GM23248 (cell line): Measurements from ENCODE around the gene GGCX. TPM values are rescaled to one million over a fixed set of nuclear protein-coding genes. Genes with fewer than 3 reads are reported as not detected.
A peak's percentile ranks its signal among the peaks of the same experiment; 100 is the strongest.
"Not testable (repeated sequence)": the region's sequence is repeated elsewhere in the genome, so short reads cannot be mapped to it uniquely, and the experiment has no call there.

ENCODE experiments used
- DNase-seq: peaks from one replicate; pipeline ENCODE4 v3.0.0-alpha.2; 2015
- H2AFZ ChIP-seq: fragments of 200-600 bp; sonication (generic); 2 replicates; pipeline ENCODE4 v1.6.1; 2016; ENCODE audit warnings: antibody characterized with exemption
- H3F3A ChIP-seq: fragments of 200-600 bp; sonication (generic); 2 replicates; pipeline ENCODE4 v1.6.1; 2016; ENCODE audit warnings: mild to moderate bottlenecking, antibody characterized with exemption, mixed run types; ENCODE audit not compliant: insufficient read depth
- H3K27ac ChIP-seq: fragments of 200-600 bp; sonication (generic); 2 replicates; pipeline ENCODE4 v1.5.1; 2016; ENCODE audit warnings: mild to moderate bottlenecking
- H3K27me3 ChIP-seq: fragments of 200-600 bp; sonication (generic); replicated peaks from 2 replicates; pipeline ENCODE4 v1.6.1; 2016; ENCODE audit warnings: mild to moderate bottlenecking; ENCODE audit not compliant: insufficient read depth
- H3K36me3 ChIP-seq: fragments of 200-600 bp; sonication (generic); 2 replicates; pipeline ENCODE4 v1.6.1; 2016; ENCODE audit warnings: low read depth, mild to moderate bottlenecking
- H3K4me1 ChIP-seq: fragments of 200-600 bp; sonication (generic); 2 replicates; pipeline ENCODE4 v1.6.1; 2016; ENCODE audit warnings: mild to moderate bottlenecking; ENCODE audit not compliant: insufficient read depth
- H3K4me2 ChIP-seq: fragments of 200-600 bp; sonication (generic); one replicate; pipeline ENCODE4 v1.6.1; 2016; ENCODE audit warnings: mild to moderate bottlenecking; ENCODE audit not compliant: unreplicated experiment
- H3K4me3 ChIP-seq: fragments of 200-600 bp; sonication (generic); 2 replicates; pipeline ENCODE4 v1.5.1; 2016; ENCODE audit warnings: mild to moderate bottlenecking
- H3K79me2 ChIP-seq: fragments of 200-600 bp; sonication (generic); 2 replicates; pipeline ENCODE4 v1.6.1; 2016; ENCODE audit warnings: mild to moderate bottlenecking; ENCODE audit not compliant: insufficient read depth
- H3K9ac ChIP-seq: fragments of 200-600 bp; sonication (generic); 2 replicates; pipeline ENCODE4 v1.6.1; 2016; ENCODE audit warnings: mild to moderate bottlenecking
- H3K9me2 ChIP-seq: fragments of 200-600 bp; sonication (generic); 2 replicates; pipeline ENCODE4 v1.6.1; 2016; ENCODE audit warnings: mixed run types, mild to moderate bottlenecking, moderate library complexity; ENCODE audit not compliant: insufficient read depth
- H3K9me3 ChIP-seq: fragments of 200-600 bp; sonication (generic); one replicate; pipeline ENCODE4 v1.6.1; 2017; ENCODE audit warnings: low read depth
- H4K20me1 ChIP-seq: fragments of 200-600 bp; sonication (generic); 2 replicates; pipeline ENCODE4 v1.6.0; 2016; ENCODE audit not compliant: insufficient read depth
- EZH2 ChIP-seq: fragments of 200-600 bp; sonication (generic); IDR thresholded peaks from 2 replicates; pipeline ENCODE4 v1.6.1; 2018; ENCODE audit warnings: antibody characterized with exemption, mild to moderate bottlenecking; ENCODE audit not compliant: insufficient read depth, poor library complexity, severe bottlenecking
- EZH2phosphoT487 ChIP-seq: fragments of 200-600 bp; sonication (generic); IDR thresholded peaks from 2 replicates; pipeline ENCODE4 v1.6.1; 2018; ENCODE audit warnings: antibody characterized with exemption, moderate library complexity, mild to moderate bottlenecking, low read depth; ENCODE audit not compliant: insufficient read depth
- WGBS, 2 experiments: methylation state at CpG; one replicate each; pipeline ENCODE4 v1.1.6; 2015 to 2017; ENCODE audit warnings: low lambda C conversion rate in 2 of 2, low coverage in 1 of 2; ENCODE audit errors: missing lambda C conversion rate in 2 of 2; 5-methylcytosine and 5-hydroxymethylcytosine counted together
- in situ Hi-C: fragments of 300-500 bp; cut with MboI; formaldehyde crosslinking; loops from 2 replicates; pipeline ENCODE4 v1.15.0; 2020
- polyA plus RNA-seq: library from polyadenylated mRNA; unstranded; fragments of >200 nt; fragmentation: Nextera tagmentation; extraction: Ambion mirVana; gene quantifications from 2 replicates; pipeline ENCODE4 v1.2.1, GENCODE V29; 2016
- total RNA-seq: library from RNA; depleted of rRNA; stranded (reverse); fragments of >200 nt; shearing (Covaris generic); gene quantifications from 2 replicates; pipeline ENCODE4 v1.2.3, GENCODE V29; 2014

The GGCX gene
- total and polyA plus RNA-seq, 2 experiments from 2014 or later: 62.7 to 81.3 TPM

GRCh38 chr2:85595301-85596025, 34.2 kb upstream of the GGCX start, which contains the start of gene RNF181:
Gene RNF181, plus strand, starts transcription at chr2:85595745. Its CDS starts 19 bp downstream, at chr2:85595764.
- Histone ChIP-seq H3K9ac (peak within 1 kb of the TSS; percentile 88), H3F3A (peaks cover 25% of the 10 kb centered on the region), H3K79me2 (peaks cover 71% of the 10 kb centered on the region), H4K20me1 (no peaks in the 10 kb centered on the region), H3K36me3 (peaks cover 8% of the 10 kb centered on the region; the same call in 1 of the 2 replicates), H3K9me2 (no peaks in the 10 kb centered on the region), H3K4me2 (peak within 1 kb of the TSS; percentile 88), H3K4me3 (peak within 1 kb of the TSS; percentile 79), H3K27me3 (no peaks in the 10 kb centered on the region), H3K9me3 (no peaks in the 10 kb centered on the region), H3K27ac (peak within 1 kb of the TSS; percentile 89), H2AFZ (peak within 1 kb of the TSS; percentile 76), H3K4me1 (peaks cover 33% of the 10 kb centered on the region)
- TF ChIP-seq EZH2: no peak
- TF ChIP-seq EZH2phosphoT487: no peak
- DNase-seq: peak; percentile 99
- in situ Hi-C loops: no loop called here
- WGBS, 2 experiments: 1% methylated on average over 44 to 47 of the region's 47 CpGs

- Histone ChIP-seq H3K4me3 (peak overlapping the region; percentile 79), H3K27me3 (no peaks in the 10 kb centered on the region), H3F3A (peaks cover 32% of the 10 kb centered on the region), H3K9me3 (no peaks in the 10 kb centered on the region), H3K36me3 (peaks cover 8% of the 10 kb centered on the region; the same call in 1 of the 2 replicates), H3K9me2 (no peaks in the 10 kb centered on the region), H2AFZ (peak overlapping the region; percentile 76), H3K79me2 (peaks cover 71% of the 10 kb centered on the region), H3K9ac (peak overlapping the region; percentile 88), H3K4me2 (peak overlapping the region; percentile 88), H4K20me1 (no peaks in the 10 kb centered on the region), H3K4me1 (peaks cover 39% of the 10 kb centered on the region), H3K27ac (peak overlapping the region; percentile 89)
- no peak for TF ChIP-seq EZH2phosphoT487
- no peak for TF ChIP-seq EZH2
- in situ Hi-C loops: no loop called here
- no peak for DNase-seq
- 14% methylated on average over 13 of the region's 13 CpGs for WGBS, 2 experiments
Measured at GRCh38 chr2:85594715-85595300, 33.5 kb upstream of the GGCX start.

- no peak overlapping the region for H3K4me3 ChIP-seq
- no peaks in the 10 kb centered on the region for H4K20me1 ChIP-seq
- no peak for DNase-seq
- no peaks in the 10 kb centered on the region for H3K9me3 ChIP-seq
- WGBS, 2 experiments: 60 to 64% methylated on average over 3 of the region's 3 CpGs
- H3K36me3 ChIP-seq: peaks cover 6% of the 10 kb centered on the region; the same call in 1 of the 2 replicates
- H3K27me3 ChIP-seq: no peaks in the 10 kb centered on the region
- H3F3A ChIP-seq: peaks cover 40% of the 10 kb centered on the region
- no peak overlapping the region for H3K4me2 ChIP-seq
- no peak overlapping the region for H3K9ac ChIP-seq
- H3K9me2 ChIP-seq: no peaks in the 10 kb centered on the region
- in situ Hi-C loops: no loop called here
- H3K4me1 ChIP-seq: peaks cover 47% of the 10 kb centered on the region
- no peak overlapping the region for H2AFZ ChIP-seq
- no peak overlapping the region for H3K27ac ChIP-seq
- TF ChIP-seq EZH2 (no peak), EZH2phosphoT487 (no peak)
- H3K79me2 ChIP-seq: peaks cover 73% of the 10 kb centered on the region
Measured at GRCh38 chr2:85593023-85593422, 31.7 kb upstream of the GGCX start.

GRCh38 chr2:85592299-85592698, 31.0 kb upstream of the GGCX start:
- H3K36me3 ChIP-seq, H3K9me3 ChIP-seq, H3K9me2 ChIP-seq, H4K20me1 ChIP-seq, in situ Hi-C loops, DNase-seq, H3K4me2 ChIP-seq, H3K4me3 ChIP-seq, H2AFZ ChIP-seq, H3K27me3 ChIP-seq, H3K9ac ChIP-seq: not testable (repeated sequence)
- Histone ChIP-seq H3K79me2 (peaks cover 73% of the 10 kb centered on the region), H3K27ac (peak overlapping the region; percentile 96; the same call in 1 of the 2 replicates), H3F3A (peaks cover 40% of the 10 kb centered on the region), H3K4me1 (peaks cover 47% of the 10 kb centered on the region)
- WGBS, 2 experiments: 92% methylated on average over 9 of the region's 9 CpGs
